Gastroesophageal sphincter (tissue), 4 donors: ENCODE measurements around the gene FAM76B. TPM values are rescaled to one million over a fixed set of nuclear protein-coding genes. Genes with fewer than 3 reads are reported as not detected.

Source experiments
- ATAC-seq: fragments of 150-250 bp; one replicate; pipeline ENCODE4 v1.9.1; 2016; ENCODE audit warnings: mild to moderate bottlenecking, moderate library complexity
- H3K27ac ChIP-seq, 4 donors: fragments of 200-600 bp; sonication (generic) in 3 of 4; 1 replicate in 3 of 4; 2 replicates in 1 of 4; pipeline ENCODE4 v1.5.1; 2016 to 2019
- H3K27me3 ChIP-seq: fragments of 200-600 bp; sonication (generic); one replicate; pipeline ENCODE4 v1.5.1; 2019
- H3K36me3 ChIP-seq, 2 donors: fragments of 200-600 bp; sonication (generic); one replicate each; pipeline ENCODE4 v1.5.1; 2019; ENCODE audit warnings: control low read depth in 1 of 2
- H3K4me1 ChIP-seq, 3 donors: fragments of 200-600 bp; sonication (generic); 1 replicate in 2 of 3; 2 replicates in 1 of 3; pipeline ENCODE4 v1.5.1; 2016 to 2019; ENCODE audit warnings: control low read depth in 2 of 3
- H3K4me3 ChIP-seq, 2 donors: fragments of 200-600 bp; sonication (generic); one replicate each; pipeline ENCODE4 v1.5.1; 2019; ENCODE audit warnings: mild to moderate bottlenecking in 1 of 2, moderate library complexity in 1 of 2
- H3K9me3 ChIP-seq, 3 donors: fragments of 200-600 bp; sonication (generic); one replicate each; pipeline ENCODE4 v1.5.1; 2017 to 2019; ENCODE audit warnings: control low read depth in 2 of 3
- EP300 ChIP-seq: sonication (generic); formaldehyde crosslinking; IDR thresholded peaks from one replicate; pipeline ENCODE4 v1.6.1; 2017; ENCODE audit warnings: antibody characterized with exemption, mild to moderate bottlenecking
- POLR2A ChIP-seq, 2 donors: fragments of 450-650 bp; IDR thresholded peaks; one replicate each; pipeline ENCODE4 v1.6.1; 2017; ENCODE audit warnings: antibody characterized with exemption in 2 of 2, mild to moderate bottlenecking in 2 of 2, moderate library complexity in 1 of 2
- POLR2AphosphoS5 ChIP-seq: sonication (generic); formaldehyde crosslinking; IDR thresholded peaks from one replicate; pipeline ENCODE4 v1.6.1; 2017; ENCODE audit warnings: antibody characterized with exemption
- WGBS, 2 donors: methylation state at CpG; one replicate each; pipeline ENCODE4 v1.1.5; 2018; ENCODE audit warnings: low coverage in 1 of 2; 5-methylcytosine and 5-hydroxymethylcytosine counted together
- total RNA-seq, 4 donors: library from RNA; depleted of rRNA; stranded (reverse); fragments of >200 nt; gene quantifications; one replicate each; pipeline ENCODE4 v1.1.0, GENCODE V29; 2016
- TF ChIP-seq, protein P1 (sequence below), 4 experiments: fragments of 200-600 bp in 2 of 4; fragments of 450-650 bp in 2 of 4; sonication (generic) in 1 of 4; IDR thresholded peaks; one replicate each; pipeline ENCODE4 v1.5.1; 2017 to 2019; ENCODE audit warnings: antibody characterized with exemption in 4 of 4, mild to moderate bottlenecking in 2 of 4, moderate library complexity in 2 of 4

The FAM76B gene
- total RNA-seq, 4 donors from 2014 or later: 21.0 to 41.7 (median 33.9) TPM

DNA sequence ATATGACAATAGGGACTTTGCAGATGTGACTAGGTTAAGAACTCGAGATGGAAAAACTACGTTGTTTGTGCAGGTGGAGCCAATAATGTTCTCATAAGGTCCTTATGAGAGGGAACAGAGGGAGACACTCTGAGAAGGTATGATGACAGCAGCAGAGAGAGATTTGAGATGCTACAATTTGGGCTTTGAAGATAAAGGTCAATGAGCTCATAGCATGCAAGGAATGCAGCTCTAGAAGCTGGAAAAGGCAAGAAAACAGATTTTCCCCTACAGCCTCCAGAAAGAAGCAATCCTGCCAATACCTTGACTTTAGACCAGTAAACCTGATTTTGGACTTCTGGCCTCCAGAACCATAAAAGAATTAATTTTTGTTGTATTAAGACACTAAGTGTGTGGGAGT is 21.1 kb downstream of the FAM76B start:
- Histone ChIP-seq H3K4me1 (no peaks in the 10 kb centered on the region), H3K4me3 (no peak overlapping the region), H3K27ac (no peak overlapping the region), H3K9me3 (no peaks in the 10 kb centered on the region), H3K27me3 (no peaks in the 10 kb centered on the region), H3K36me3 (peaks cover 0 to 29% of the 10 kb centered on the region in 2 donors)
- ATAC-seq: no peak
- TF ChIP-seq POLR2AphosphoS5 (no peak), POLR2A (IDR thresholded peaks at IDR 0.05) (no peak), EP300 (no peak)
- TF ChIP-seq, protein P1, sequence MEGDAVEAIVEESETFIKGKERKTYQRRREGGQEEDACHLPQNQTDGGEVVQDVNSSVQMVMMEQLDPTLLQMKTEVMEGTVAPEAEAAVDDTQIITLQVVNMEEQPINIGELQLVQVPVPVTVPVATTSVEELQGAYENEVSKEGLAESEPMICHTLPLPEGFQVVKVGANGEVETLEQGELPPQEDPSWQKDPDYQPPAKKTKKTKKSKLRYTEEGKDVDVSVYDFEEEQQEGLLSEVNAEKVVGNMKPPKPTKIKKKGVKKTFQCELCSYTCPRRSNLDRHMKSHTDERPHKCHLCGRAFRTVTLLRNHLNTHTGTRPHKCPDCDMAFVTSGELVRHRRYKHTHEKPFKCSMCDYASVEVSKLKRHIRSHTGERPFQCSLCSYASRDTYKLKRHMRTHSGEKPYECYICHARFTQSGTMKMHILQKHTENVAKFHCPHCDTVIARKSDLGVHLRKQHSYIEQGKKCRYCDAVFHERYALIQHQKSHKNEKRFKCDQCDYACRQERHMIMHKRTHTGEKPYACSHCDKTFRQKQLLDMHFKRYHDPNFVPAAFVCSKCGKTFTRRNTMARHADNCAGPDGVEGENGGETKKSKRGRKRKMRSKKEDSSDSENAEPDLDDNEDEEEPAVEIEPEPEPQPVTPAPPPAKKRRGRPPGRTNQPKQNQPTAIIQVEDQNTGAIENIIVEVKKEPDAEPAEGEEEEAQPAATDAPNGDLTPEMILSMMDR (IDR thresholded peaks at IDR 0.05): no peak
- WGBS, 2 donors: 59 to 80% methylated on average over 2 of the region's 2 CpGs

DNA sequence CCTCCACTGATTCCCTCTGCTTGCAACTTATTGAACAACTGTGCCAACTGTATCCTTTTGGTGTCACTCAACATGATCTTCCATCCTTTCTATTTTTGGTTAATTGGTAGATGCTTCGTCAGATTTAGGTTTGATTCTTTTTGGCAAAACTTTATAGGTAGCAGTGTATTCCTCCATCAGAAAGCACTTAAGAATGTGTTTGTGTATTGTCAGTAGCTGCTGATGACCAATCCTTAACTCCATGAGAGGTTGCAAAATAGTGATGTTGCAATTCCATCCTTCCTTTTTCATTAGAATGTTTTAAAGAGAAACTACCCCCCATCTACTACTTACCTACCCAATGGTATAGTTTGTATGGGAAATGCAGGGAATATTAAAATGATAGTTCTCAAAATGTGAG is 22.1 kb downstream of the FAM76B start:
- H3K9me3 ChIP-seq: no peaks in the 10 kb centered on the region
- 78 to 93% methylated on average over 1 of the region's 1 CpG for WGBS, 2 donors
- H3K36me3 ChIP-seq: peaks cover 0 to 25% of the 10 kb centered on the region in 2 donors
- TF ChIP-seq POLR2AphosphoS5 (no peak), EP300 (no peak), POLR2A (IDR thresholded peaks at IDR 0.05) (no peak)
- TF ChIP-seq, protein P1 (IDR thresholded peaks at IDR 0.05): no peak
- H3K4me3 ChIP-seq: no peak overlapping the region
- no peaks in the 10 kb centered on the region for H3K27me3 ChIP-seq
- no peaks in the 10 kb centered on the region for H3K4me1 ChIP-seq
- H3K27ac ChIP-seq: peak overlapping the region in 1 of 4 donors; percentile 17
- peak; percentile 46 for ATAC-seq

DNA sequence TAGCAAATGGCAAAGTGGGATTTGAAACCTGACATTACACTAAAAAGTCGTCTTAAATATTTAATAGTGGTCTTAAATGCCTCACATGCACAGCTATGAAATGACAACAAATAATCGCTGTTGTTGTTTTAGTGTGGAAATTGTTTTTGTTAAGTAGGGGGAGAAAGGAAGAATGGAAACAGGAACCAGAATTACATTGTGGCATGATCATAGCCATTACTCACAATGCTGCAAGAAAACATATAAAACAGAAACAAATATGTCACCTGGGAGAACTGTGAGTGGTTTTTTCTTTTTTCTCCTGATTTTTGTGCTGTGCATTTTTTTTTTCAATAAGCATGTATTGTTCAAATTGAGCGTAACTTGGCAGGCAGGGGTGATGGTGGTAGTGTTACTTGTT is 22.9 kb downstream of the FAM76B start:
- H3K4me3 ChIP-seq: no peak overlapping the region
- peaks cover 0 to 25% of the 10 kb centered on the region in 2 donors for H3K36me3 ChIP-seq
- H3K9me3 ChIP-seq: no peaks in the 10 kb centered on the region
- H3K4me1 ChIP-seq: no peaks in the 10 kb centered on the region
- no peaks in the 10 kb centered on the region for H3K27me3 ChIP-seq
- WGBS, 2 donors: 89 to 92% methylated on average over 3 of the region's 3 CpGs
- ATAC-seq: no peak
- TF ChIP-seq EP300 (no peak), POLR2A (IDR thresholded peaks at IDR 0.05) (no peak), POLR2AphosphoS5 (no peak)
- TF ChIP-seq, protein P1 (IDR thresholded peaks at IDR 0.05): no peak
- H3K27ac ChIP-seq: no peak overlapping the region

DNA sequence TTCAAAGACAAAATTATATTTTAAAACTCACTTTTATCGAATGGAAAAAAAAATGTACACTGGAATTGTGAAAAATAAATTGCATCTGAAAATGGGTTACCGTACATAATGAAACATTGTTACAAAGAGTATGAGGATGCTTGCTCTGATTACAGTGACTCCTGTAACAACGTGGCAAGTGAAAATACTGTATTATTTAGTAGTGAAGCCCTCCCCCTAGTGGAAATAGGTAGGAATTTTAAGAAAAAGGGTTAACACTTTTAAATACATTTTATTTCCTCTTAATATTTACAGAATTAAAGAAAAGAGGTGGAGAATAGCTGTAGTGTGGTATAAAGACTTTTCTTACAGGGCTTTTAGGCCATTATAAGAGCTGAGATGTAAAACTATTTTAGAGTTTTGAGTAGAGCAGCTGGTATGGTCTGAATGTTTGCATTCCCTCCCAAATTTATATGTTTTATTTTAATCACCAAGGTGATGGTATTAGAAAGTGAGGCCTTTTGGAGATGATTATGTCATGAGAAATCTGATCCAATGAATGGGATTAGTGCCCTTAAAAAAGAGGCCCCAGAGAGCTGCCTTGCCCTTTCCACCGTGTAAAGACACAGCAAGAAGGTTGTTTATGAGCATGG is 25.2 kb downstream of the FAM76B start:
- no peak overlapping the region for H3K4me3 ChIP-seq
- H3K36me3 ChIP-seq: peaks cover 0 to 13% of the 10 kb centered on the region in 2 donors
- 14% methylated on average over 4 of the region's 4 CpGs for WGBS, 2 donors
- no peaks in the 10 kb centered on the region for H3K27me3 ChIP-seq
- TF ChIP-seq POLR2A (IDR thresholded peaks at IDR 0.05) (no peak), EP300 (no peak)
- TF ChIP-seq, protein P1 (IDR thresholded peaks at IDR 0.05): peak; percentile 67 to 83 (median 72)
- no peaks in the 10 kb centered on the region for H3K4me1 ChIP-seq
- H3K27ac ChIP-seq: no peak overlapping the region
- peak; percentile 62 for ATAC-seq
- no peaks in the 10 kb centered on the region for H3K9me3 ChIP-seq

DNA sequence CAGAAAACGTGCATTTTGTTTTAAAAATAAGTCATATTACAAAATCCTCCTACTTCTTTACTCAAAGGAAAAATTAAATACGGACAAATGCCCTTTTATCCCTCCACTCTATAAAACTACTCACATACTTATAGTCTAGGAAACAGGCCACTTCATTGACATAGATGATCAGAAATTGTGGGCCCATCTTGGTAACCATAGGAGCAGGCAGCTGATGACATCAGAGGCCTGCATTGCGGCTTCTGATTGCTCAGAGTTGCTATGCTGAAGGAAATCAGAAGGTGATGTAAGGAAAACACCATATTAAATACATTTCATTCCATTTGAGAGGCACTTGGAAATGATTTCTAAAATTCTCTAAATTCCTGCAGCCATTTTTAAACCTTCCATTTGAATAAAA is 27.0 kb downstream of the FAM76B start:
- whole genome bisulfite sequencing, 2 donors: 79 to 85% methylated on average over 3 of the region's 3 CpGs
- no peak for TF ChIP-seq POLR2A (IDR thresholded peaks at IDR 0.05)
- TF ChIP-seq, protein P1 (IDR thresholded peaks at IDR 0.05): no peak
- no peak for TF ChIP-seq EP300
- no peak for TF ChIP-seq POLR2AphosphoS5
- H3K27ac ChIP-seq: no peak overlapping the region
- no peaks in the 10 kb centered on the region for H3K27me3 ChIP-seq
- no peak overlapping the region for H3K4me3 ChIP-seq
- H3K9me3 ChIP-seq: no peaks in the 10 kb centered on the region
- no peaks in the 10 kb centered on the region for H3K36me3 ChIP-seq
- no peaks in the 10 kb centered on the region for H3K4me1 ChIP-seq
- ATAC-seq: no peak
